Activated naive CD4-positive, alpha-beta T cell treated with anti-CD3 and anti-CD28 coated beads, Interleukin-2, amount 50 U/mL, for 24 hours (primary cell): ENCODE measurements around the gene MBD5.
"Not testable (repeated sequence)": the region's sequence is repeated elsewhere in the genome, so short reads cannot be mapped to it uniquely, and the experiment has no call there.

Experiments
- H3K27ac Mint-ChIP-seq: one replicate; pipeline ENCODE4 v1.8.0; 2021; ENCODE audit warnings: mild to moderate bottlenecking, mixed read lengths
- H3K27me3 Mint-ChIP-seq: one replicate; pipeline ENCODE4 v1.8.0; 2021; ENCODE audit warnings: mixed read lengths
- H3K36me3 Mint-ChIP-seq: one replicate; pipeline ENCODE4 v1.8.0; 2021; ENCODE audit warnings: mixed read lengths
- H3K4me1 Mint-ChIP-seq: one replicate; pipeline ENCODE4 v1.8.0; 2021; ENCODE audit warnings: mixed read lengths
- H3K4me3 Mint-ChIP-seq: one replicate; pipeline ENCODE4 v1.8.0; 2021; ENCODE audit warnings: mild to moderate bottlenecking, mixed read lengths
- H3K9me3 Mint-ChIP-seq: one replicate; pipeline ENCODE4 v1.8.0; 2021; ENCODE audit warnings: mixed read lengths

Gene MBD5

DNA sequence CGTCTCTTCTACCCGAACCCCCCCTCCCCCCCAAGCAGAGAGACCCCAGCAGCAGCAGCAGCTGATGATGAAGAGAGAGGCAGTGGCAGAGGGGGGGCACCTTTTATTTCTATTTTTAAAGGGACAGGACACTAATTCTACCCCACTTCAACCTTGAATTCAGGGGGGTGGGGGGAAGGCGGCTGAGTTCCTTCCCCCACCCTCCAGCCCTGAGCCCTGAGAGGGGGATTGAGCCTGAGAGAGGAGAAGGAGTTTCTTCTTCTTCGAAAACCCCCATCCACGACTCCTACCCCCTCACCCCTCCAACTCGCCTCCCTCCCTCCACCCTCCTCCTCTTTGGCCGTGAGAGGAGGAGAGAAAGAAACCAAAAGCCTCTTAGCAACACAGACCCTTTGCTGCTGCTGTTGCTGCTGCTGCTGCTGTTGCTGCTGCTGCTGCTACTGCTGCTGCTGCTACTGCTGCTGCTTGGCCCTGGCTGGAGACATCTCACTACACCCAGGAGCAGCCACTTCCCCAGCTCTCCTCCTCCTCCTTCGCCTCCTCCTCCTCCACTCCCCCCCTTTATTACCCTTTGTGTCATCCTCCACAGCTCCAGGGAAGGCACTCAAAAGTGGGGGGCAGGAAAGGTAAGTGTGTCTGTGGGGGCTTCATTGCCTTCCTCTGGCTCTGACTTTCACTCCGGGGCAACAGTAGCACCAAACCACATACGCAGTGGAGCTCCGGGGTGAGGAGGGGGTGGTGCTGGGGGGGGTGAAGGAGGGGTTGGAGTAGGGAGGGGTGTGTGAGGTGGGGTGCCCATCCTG, at the start of gene MBD5:
TSS of gene MBD5 (plus strand) at position 33 of the 803 bp plus-strand sequence.
- peak within 1 kb of the TSS; percentile 99 for H3K4me3 Mint-ChIP-seq
- H3K36me3 Mint-ChIP-seq, result peaks cover 1% of the 10 kb centered on the region
- peak within 1 kb of the TSS; percentile 96 for H3K27ac Mint-ChIP-seq
- no peaks in the 10 kb centered on the region for H3K9me3 Mint-ChIP-seq
- H3K27me3 Mint-ChIP-seq, result no peaks in the 10 kb centered on the region
- peaks cover 67% of the 10 kb centered on the region for H3K4me1 Mint-ChIP-seq

DNA sequence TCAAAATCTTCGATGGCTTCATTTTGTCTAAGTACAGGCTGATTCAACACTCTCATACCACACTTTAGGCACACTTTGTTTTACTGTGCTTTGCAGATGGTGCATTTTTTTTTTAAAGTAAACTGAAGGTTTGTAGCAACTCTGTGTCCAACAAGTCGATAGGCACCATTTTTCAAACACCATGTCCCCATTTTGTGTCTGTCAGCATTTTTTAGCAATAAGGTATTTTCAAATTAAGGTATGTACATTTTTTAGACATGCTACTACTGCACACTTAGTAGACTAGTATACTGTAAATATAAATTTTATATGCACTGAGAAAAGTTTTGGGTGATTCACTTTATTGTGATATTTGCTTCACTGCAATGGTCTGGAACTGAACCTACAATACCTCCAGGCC, 44.8 kb upstream of the MBD5 start:
- Mint-ChIP-seq H3K4me1 (peaks cover 27% of the 10 kb centered on the region), H3K27me3 (no peaks in the 10 kb centered on the region), H3K36me3 (peaks cover 33% of the 10 kb centered on the region), H3K4me3 (no peak overlapping the region), H3K27ac (no peak overlapping the region), H3K9me3 (peaks cover 6% of the 10 kb centered on the region)

DNA sequence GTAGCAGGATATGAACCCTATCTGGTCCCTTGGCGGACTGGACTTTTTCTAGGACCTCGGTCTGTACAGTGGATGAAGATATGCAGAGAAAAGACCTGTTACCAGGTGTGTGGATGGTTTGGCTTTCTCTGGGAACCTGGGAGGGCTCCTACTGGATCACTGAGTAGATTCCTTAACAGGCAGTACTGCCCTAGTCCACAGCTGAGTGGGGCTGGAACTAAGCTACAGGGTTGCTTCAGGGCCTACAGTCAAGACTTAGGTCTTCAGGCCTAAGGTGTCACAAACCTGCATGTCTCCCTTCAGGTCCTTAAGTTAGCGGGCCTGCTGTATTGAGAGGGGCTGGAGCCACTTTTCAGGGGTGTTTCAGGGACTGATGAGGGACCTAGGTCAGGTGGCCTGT, 43.2 kb upstream of the MBD5 start:
- H3K4me1 Mint-ChIP-seq, result peaks cover 42% of the 10 kb centered on the region
- no peaks in the 10 kb centered on the region for H3K27me3 Mint-ChIP-seq
- no peak overlapping the region for H3K27ac Mint-ChIP-seq
- H3K9me3 Mint-ChIP-seq, result peaks cover 6% of the 10 kb centered on the region
- no peak overlapping the region for H3K4me3 Mint-ChIP-seq
- H3K36me3 Mint-ChIP-seq, result peaks cover 26% of the 10 kb centered on the region

DNA sequence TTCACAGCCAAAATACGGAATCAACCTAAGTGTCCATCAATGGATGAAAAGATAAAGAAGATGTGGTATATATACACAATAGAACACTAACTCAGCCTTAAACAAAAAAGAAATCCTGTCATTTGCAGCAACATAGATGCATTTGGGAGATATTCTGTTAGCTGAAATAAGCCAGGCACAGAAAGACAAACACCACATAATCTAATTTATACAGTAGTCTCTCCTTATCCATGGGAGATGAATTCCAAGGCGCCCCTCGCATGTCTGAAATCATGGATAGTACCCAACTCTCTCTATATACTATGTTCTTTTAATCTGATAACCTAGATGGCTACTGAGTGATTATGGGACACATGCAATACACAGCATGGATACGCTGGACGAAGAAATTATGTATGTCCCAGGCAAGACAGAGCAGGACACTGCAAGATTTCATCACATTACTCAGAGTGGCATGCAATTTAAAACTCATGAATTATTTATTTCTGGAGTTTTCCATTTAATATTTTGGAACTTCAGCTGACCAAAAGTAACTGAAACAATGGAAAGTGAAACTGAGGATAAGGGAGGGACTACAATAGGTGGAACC, 39.9 kb upstream of the MBD5 start:
- H3K9me3 Mint-ChIP-seq, result peaks cover 6% of the 10 kb centered on the region
- H3K4me3 Mint-ChIP-seq, result no peak overlapping the region
- H3K27me3 Mint-ChIP-seq, result no peaks in the 10 kb centered on the region
- peaks cover 74% of the 10 kb centered on the region for H3K4me1 Mint-ChIP-seq
- peaks cover 23% of the 10 kb centered on the region for H3K36me3 Mint-ChIP-seq
- H3K27ac Mint-ChIP-seq, result no peak overlapping the region

DNA sequence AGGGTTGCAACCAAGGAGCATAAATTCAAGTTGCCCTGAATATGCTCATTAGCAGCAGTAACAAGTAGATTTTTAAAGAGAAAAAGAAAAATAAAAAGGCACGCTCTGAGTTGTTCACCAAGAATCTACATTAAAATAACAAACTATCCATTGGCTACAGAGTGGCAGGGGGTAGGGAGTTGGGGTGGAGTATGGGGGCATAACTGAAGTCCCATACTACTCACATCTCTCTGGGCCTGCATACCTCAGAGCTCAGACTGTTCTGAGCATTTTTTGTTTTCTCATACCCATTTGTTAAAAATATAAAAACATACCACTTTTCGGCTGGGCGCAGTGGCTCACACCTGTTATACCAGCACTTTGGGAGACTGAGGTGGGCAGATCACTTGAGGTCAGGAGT, 31.8 kb upstream of the MBD5 start:
- no peaks in the 10 kb centered on the region for H3K9me3 Mint-ChIP-seq
- H3K4me1 Mint-ChIP-seq, result peaks cover 47% of the 10 kb centered on the region
- H3K36me3 Mint-ChIP-seq, result peaks cover 2% of the 10 kb centered on the region
- no peak overlapping the region for H3K27ac Mint-ChIP-seq
- no peak overlapping the region for H3K4me3 Mint-ChIP-seq
- no peaks in the 10 kb centered on the region for H3K27me3 Mint-ChIP-seq

DNA sequence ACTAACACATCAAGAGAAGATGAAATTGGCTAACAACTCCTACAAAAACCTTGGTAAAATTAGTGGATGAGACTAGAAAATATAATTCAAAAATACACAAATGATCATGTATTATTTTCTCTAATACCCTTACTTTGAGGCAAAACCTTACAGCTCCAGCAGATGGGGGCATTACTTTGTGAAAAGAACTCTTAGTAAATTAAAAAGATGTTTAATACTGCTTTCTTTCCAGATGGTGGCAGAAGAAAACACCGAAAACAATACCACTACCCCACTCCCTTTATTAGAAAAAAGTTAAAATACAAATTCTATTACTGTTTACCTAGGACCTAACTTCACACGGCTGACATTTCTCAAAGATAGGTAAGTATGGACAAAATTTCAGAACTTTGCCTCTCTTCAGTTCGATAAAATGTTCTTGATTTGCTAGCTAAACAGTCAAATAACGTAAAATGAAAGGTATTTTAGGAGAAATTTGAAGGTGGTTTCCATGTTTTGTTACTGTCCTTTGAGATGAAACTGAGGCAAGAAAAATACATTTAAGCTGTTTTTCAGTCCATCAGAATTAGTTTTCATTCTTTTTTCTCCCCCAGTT, 31.0 kb upstream of the MBD5 start:
- peaks cover 6% of the 10 kb centered on the region for H3K36me3 Mint-ChIP-seq
- H3K27ac Mint-ChIP-seq, result no peak overlapping the region
- no peak overlapping the region for H3K4me3 Mint-ChIP-seq
- no peaks in the 10 kb centered on the region for H3K9me3 Mint-ChIP-seq
- H3K27me3 Mint-ChIP-seq, result no peaks in the 10 kb centered on the region
- peaks cover 45% of the 10 kb centered on the region for H3K4me1 Mint-ChIP-seq

DNA sequence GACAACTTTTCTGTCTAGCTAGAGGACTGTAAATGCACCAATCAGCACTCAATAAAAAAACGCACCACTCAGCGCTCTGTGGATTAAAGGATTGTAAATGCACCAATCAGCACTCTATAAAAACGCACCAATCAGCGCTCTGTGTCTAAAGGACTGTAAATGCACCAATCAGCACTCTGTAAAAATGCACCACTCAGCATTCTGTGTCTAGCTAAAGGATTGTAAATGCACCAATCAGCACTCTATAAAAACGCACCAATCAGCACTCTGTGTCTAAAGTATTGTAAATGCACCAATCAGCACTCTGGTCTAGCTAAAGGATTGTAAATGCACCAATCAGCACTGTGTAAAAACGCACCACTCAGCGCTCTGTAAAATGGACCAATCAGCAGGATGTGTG, 25.9 kb upstream of the MBD5 start:
- peaks cover 52% of the 10 kb centered on the region for H3K4me1 Mint-ChIP-seq
- H3K36me3 Mint-ChIP-seq, result peaks cover 23% of the 10 kb centered on the region
- not testable (repeated sequence) for H3K27me3 Mint-ChIP-seq, H3K27ac Mint-ChIP-seq, H3K4me3 Mint-ChIP-seq, H3K9me3 Mint-ChIP-seq

DNA sequence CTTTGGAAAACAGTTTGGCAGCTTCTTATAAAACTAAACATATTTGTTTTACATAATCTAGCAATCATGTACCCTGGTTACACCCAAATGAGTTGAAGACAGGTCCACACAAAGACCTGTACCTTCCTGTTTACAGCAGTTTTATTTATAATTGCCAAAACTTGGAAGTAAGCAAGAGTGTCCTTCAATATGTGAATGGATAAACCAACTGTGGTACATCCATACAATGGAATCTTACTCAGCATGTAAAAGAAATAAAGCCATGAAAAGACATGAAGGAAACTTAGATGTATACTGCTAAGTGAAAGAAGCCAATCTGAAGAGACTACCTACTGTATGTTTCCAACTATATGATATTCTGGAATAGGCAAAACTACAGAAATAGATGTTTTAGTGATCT, 24.1 kb upstream of the MBD5 start:
- Mint-ChIP-seq H3K27me3 (no peaks in the 10 kb centered on the region), H3K36me3 (peaks cover 27% of the 10 kb centered on the region), H3K9me3 (no peaks in the 10 kb centered on the region), H3K27ac (no peak overlapping the region), H3K4me3 (no peak overlapping the region), H3K4me1 (peaks cover 61% of the 10 kb centered on the region)

DNA sequence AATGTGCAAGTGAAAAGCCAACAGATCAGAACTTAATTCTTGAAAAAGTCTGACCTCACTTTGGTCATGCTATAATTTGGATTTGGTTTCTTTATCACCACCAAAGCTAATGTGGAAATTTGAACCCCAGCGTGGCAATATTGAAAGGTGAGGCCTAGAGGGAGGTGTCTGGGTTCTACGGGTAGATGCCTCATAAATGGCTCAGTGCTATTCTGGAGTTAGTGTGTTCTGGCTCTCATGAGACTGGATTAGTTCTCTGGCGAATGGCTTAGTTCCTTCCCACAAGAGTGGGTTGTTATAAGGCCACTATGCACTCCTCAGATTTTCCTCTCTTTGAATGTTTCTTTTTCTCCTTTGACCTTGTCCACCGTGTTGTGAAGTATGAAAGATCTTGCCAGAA, 22.7 kb upstream of the MBD5 start:
- Mint-ChIP-seq H3K9me3 (no peaks in the 10 kb centered on the region), H3K27ac (no peak overlapping the region), H3K27me3 (no peaks in the 10 kb centered on the region), H3K4me1 (peaks cover 59% of the 10 kb centered on the region), H3K36me3 (peaks cover 35% of the 10 kb centered on the region), H3K4me3 (no peak overlapping the region)

DNA sequence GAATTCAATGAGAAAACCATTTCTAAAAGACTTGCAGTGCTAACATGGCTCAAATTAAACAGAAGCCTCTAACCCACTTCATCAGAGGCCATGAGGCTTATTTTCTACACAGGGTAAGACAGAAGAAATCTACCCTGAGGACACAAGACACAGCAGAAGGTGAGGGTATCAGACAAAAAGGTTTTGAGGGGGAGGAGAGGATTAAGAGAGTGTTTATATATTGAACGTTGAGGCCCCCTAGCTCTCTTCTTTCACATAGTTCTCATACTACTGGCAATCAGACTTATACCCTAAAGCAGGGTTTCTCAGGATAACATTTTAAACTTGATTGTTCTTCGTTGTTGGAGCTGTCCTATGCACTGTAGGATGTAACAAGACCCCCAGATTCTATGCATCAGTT, 21.8 kb upstream of the MBD5 start:
- Mint-ChIP-seq H3K27me3 (no peaks in the 10 kb centered on the region), H3K4me3 (no peak overlapping the region), H3K27ac (peak overlapping the region; percentile 80), H3K36me3 (peaks cover 37% of the 10 kb centered on the region), H3K9me3 (no peaks in the 10 kb centered on the region), H3K4me1 (peaks cover 65% of the 10 kb centered on the region)

DNA sequence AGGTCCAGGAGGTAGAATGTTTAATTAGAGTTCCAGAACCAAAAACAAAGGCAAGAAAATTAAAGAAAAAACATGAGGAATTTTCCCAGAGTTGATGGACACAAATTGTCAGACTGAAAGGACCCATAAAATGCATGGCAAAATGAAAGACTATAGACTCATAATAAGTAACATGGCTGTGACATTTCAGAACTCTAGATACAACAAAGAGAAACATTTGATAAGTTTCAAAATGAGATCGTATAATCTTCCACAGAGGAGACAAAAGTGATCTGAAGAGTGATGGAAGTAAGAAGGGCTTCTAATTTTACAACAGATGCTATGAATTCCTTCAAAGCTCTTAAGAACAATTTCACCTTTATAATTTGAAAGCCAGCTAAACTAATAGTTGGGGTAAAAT, 20.8 kb upstream of the MBD5 start:
- H3K9me3 Mint-ChIP-seq, result no peaks in the 10 kb centered on the region
- H3K4me3 Mint-ChIP-seq, result no peak overlapping the region
- H3K27me3 Mint-ChIP-seq, result no peaks in the 10 kb centered on the region
- H3K4me1 Mint-ChIP-seq, result peaks cover 68% of the 10 kb centered on the region
- peaks cover 34% of the 10 kb centered on the region for H3K36me3 Mint-ChIP-seq
- no peak overlapping the region for H3K27ac Mint-ChIP-seq

DNA sequence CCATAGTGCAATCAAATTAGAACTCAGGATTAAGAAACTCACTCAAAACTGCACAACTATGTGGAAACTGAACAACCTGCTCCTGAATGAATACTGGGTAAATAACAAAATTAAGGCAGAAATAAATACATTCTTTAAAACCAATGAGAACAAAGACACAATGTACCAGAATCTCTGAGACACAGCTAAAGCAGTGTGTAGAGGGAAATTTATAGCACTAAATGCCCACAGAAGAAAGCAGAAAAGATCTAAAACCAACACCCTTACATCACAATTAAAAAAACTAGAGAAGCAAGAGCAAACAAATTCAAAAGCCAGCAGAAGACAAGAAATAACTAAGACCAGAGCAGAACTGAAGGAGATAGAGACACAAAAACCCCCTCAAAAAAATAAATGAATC, 18.5 kb upstream of the MBD5 start:
- Mint-ChIP-seq H3K36me3 (peaks cover 30% of the 10 kb centered on the region), H3K4me1 (peaks cover 75% of the 10 kb centered on the region)
- not testable (repeated sequence) for H3K27ac Mint-ChIP-seq, H3K27me3 Mint-ChIP-seq, H3K4me3 Mint-ChIP-seq, H3K9me3 Mint-ChIP-seq

DNA sequence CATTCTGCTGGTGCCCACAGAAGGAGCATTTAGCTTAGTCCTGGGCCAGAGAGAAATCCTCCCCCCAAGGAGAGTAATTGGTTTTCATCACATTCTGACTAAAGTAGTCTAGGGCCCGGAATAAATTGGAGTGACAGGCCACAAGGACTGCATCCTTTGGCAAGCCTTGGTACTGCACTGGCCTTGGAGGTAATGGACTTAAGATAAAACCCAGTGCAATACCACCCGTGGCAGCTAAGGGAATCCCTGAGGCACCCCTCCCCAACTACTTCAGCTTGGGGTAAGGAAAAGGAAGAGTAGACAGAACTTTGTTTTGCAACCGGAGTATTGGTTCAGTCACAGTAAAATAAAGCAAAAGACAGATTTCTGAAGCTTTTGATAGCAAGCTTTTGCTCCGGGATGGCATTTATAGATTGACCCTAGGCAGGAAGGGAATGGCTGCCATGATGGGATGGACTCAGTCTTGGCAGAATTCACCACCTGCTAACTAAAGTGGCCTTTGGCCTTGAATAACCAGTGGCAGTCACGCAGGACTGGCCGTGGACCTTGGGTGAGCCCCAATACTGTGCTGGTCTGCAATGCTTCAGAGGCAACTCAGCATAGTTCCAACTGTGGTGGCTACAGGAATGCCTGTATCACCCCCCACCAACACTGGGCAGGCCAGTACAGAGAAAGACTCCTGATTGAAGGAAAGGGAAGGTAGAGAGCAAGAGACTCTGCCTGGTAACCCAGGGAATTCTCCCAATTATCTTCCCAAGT, 14.5 kb upstream of the MBD5 start:
- Mint-ChIP-seq H3K36me3 (peaks cover 40% of the 10 kb centered on the region), H3K27me3 (no peaks in the 10 kb centered on the region), H3K4me3 (no peak overlapping the region), H3K9me3 (peaks cover 5% of the 10 kb centered on the region), H3K27ac (no peak overlapping the region), H3K4me1 (peaks cover 71% of the 10 kb centered on the region)

DNA sequence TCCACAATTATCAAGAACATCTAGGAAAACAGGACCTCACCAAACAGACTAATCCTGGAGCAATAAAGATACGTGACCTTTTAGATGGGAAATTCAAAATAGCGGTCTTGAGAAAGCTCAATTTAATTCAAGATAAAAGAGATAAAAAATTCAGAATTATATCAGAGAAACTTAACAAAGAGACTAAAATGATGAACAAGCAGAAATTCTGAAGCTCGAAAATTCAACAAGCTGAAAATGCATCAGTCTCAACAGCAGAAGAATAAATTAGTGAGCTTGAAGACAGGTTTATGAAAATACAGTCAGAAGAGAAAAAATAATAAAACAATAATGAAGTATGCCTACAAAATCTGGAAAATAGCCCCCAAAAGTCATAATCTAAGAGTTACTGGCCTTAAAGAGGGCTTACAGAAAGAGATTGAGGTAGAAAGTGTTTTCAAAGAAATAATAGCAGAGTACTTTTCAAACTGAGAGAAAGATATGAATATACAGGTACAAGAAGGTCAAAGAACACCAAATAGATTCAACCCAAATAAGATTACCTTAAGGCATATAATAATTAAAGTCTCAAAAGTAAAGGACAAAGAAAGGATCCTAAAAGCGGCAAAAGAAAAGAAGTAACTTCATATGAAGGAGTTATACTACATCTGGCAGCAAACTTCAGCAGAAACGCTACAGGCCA, 13.5 kb upstream of the MBD5 start:
- Mint-ChIP-seq H3K4me3 (no peak overlapping the region), H3K4me1 (peaks cover 71% of the 10 kb centered on the region), H3K9me3 (peaks cover 5% of the 10 kb centered on the region), H3K27me3 (no peaks in the 10 kb centered on the region), H3K36me3 (peaks cover 31% of the 10 kb centered on the region), H3K27ac (no peak overlapping the region)

DNA sequence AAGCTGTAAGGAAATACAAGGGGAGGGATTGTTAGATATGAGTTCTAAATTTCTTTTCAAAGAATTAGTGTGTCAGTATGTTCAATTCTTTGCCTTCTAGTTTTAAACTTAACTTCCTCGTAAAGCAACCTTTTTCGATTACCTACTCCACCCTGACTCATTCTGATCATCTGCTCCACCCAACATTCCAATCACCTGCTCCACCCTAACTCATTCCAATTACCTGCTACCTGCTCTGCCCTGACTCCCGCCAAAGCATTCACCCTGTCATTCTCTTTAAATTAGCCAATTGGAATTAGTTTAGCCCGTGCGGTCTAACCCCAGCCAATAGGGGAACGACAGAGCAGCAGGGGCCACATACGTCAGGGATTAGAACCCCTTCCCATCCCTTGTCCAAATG, 12.5 kb upstream of the MBD5 start:
- H3K4me3 Mint-ChIP-seq, H3K27ac Mint-ChIP-seq, H3K27me3 Mint-ChIP-seq, H3K9me3 Mint-ChIP-seq: not testable (repeated sequence)
- peaks cover 31% of the 10 kb centered on the region for H3K36me3 Mint-ChIP-seq
- H3K4me1 Mint-ChIP-seq, result peaks cover 78% of the 10 kb centered on the region
